Right lobe of liver (tissue), 6 donors: Measurements from ENCODE around the gene MISP3. TPM values are rescaled to one million over a fixed set of nuclear protein-coding genes. Genes with fewer than 3 reads are reported as not detected.

Experiments used
- ATAC-seq, 4 donors: fragments of 200-7000 bp; cut with Tn5 transposase; one replicate each; pipeline ENCODE4 v1.9.1; 2020; ENCODE audit warnings: mild to moderate bottlenecking in 4 of 4, moderate library complexity in 4 of 4
- DNase-seq, 3 donors: peaks; one replicate each; pipeline ENCODE4 v3.0.0-alpha.2; 2020
- H3K27ac ChIP-seq, 3 donors: fragments of 200-600 bp; one replicate each; pipeline ENCODE4 v1.8.0; 2022
- H3K27me3 ChIP-seq, 2 donors: fragments of 200-600 bp; one replicate each; pipeline ENCODE4 v1.8.0; 2022
- H3K36me3 ChIP-seq, 4 donors: fragments of 200-600 bp; sonication (generic) in 1 of 4; one replicate each; pipeline versions ENCODE4 v1.5.1 to v1.8.0; 2017 to 2022; ENCODE audit warnings: control low read depth in 1 of 4
- H3K4me1 ChIP-seq, 4 donors: fragments of 200-600 bp; sonication (generic) in 1 of 4; one replicate each; pipeline versions ENCODE4 v1.5.1 to v1.8.0; 2017 to 2022; ENCODE audit warnings: control low read depth in 1 of 4
- H3K4me3 ChIP-seq, 3 donors: fragments of 200-600 bp; one replicate each; pipeline ENCODE4 v1.8.0; 2022
- H3K9me3 ChIP-seq, 4 donors: fragments of 200-600 bp; sonication (generic) in 1 of 4; one replicate each; pipeline versions ENCODE4 v1.5.1 to v1.8.0; 2017 to 2022; ENCODE audit warnings: control low read depth in 1 of 4
- POLR2A ChIP-seq: fragments of 450-650 bp; IDR thresholded peaks from one replicate; pipeline ENCODE4 v1.6.1; 2017; ENCODE audit warnings: antibody characterized with exemption, mild to moderate bottlenecking
- WGBS: methylation state at CpG from one replicate; pipeline ENCODE4 v1.1.6; 2018; ENCODE audit warnings: low coverage, low lambda C conversion rate; ENCODE audit not compliant: insufficient coverage; ENCODE audit errors: missing lambda C conversion rate; 5-methylcytosine and 5-hydroxymethylcytosine counted together
- intact Hi-C, 2 donors: fragments of 100-400 bp; cut with DNase I; formaldehyde crosslinking; loops; one replicate each; pipeline versions ENCODE4 v1.11.2 to v1.14.1; 2022
- total RNA-seq, 6 experiments: library from RNA; depleted of rRNA in 2 of 6; stranded (reverse); fragments of >200 nt in 2 of 6; fragmentation: NEBNext Ultra II Directional in 3 of 6; extraction: Animal tissue kit (Norgen Biotek cat#: 25700) in 3 of 6; gene quantifications; one replicate each; pipeline versions ENCODE4 v1.1.0 to v1.2.4, GENCODE V29; 2016 to 2023
- TF ChIP-seq, protein P1 (sequence below), 4 donors: fragments of 200-600 bp in 3 of 4; fragments of 450-650 bp in 1 of 4; IDR thresholded peaks; one replicate each; pipeline versions ENCODE4 v1.5.1 to v1.8.0; 2016 to 2022; ENCODE audit warnings: antibody characterized with exemption in 4 of 4, mild to moderate bottlenecking in 2 of 4
- donor health status: DM: no; HTN: yes; CAD: no.
- donor health status: DM: no; HTN: no; CAD: no.
- donor health status: DM: no; HTN: no; CAD: no.
- donor health status: DM: no; HTN: yes; CAD: no.
- donor health status: DM: no; HTN: yes; CAD: no.

Gene MISP3
- total RNA-seq, 6 experiments from 2014 or later: 3.6 to 12.0 (median 6.1) TPM

DNA sequence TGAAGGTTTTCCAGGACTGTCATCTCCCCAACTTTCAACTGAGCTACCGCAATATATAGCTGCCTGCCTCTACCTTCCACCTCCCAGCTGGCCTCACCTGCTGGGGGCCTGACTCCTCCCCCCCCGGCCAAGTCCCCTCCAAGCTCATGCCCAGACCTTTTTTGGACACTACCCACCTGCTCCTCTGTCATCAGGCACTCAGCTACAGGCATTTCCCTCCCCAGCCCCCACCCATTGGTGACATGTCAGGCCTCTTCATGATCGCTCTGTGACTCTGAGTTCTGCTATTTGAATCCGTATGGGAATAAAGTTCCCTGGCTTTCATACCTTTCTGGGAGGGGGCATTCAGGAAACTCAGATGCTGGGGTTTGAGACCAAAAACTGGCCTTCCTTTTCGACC is 43.2 kb downstream of the MISP3 start:
- TF ChIP-seq, protein P1, sequence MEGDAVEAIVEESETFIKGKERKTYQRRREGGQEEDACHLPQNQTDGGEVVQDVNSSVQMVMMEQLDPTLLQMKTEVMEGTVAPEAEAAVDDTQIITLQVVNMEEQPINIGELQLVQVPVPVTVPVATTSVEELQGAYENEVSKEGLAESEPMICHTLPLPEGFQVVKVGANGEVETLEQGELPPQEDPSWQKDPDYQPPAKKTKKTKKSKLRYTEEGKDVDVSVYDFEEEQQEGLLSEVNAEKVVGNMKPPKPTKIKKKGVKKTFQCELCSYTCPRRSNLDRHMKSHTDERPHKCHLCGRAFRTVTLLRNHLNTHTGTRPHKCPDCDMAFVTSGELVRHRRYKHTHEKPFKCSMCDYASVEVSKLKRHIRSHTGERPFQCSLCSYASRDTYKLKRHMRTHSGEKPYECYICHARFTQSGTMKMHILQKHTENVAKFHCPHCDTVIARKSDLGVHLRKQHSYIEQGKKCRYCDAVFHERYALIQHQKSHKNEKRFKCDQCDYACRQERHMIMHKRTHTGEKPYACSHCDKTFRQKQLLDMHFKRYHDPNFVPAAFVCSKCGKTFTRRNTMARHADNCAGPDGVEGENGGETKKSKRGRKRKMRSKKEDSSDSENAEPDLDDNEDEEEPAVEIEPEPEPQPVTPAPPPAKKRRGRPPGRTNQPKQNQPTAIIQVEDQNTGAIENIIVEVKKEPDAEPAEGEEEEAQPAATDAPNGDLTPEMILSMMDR (IDR thresholded peaks at IDR 0.05): no peak
- TF ChIP-seq POLR2A: no peak
- Histone ChIP-seq H3K4me3 (no peak overlapping the region), H3K27me3 (no peaks in the 10 kb centered on the region), H3K27ac (peak overlapping the region in 2 of 3 donors; percentile 7 to 43), H3K36me3 (no peaks in the 10 kb centered on the region), H3K4me1 (peaks cover 0 to 57% (median 29%) of the 10 kb centered on the region in 4 donors), H3K9me3 (no peaks in the 10 kb centered on the region)
- WGBS: 68% methylated on average over 5 of the region's 5 CpGs
- DNase-seq: no peak
- intact Hi-C loops: no loop called here
- ATAC-seq: no peak

DNA sequence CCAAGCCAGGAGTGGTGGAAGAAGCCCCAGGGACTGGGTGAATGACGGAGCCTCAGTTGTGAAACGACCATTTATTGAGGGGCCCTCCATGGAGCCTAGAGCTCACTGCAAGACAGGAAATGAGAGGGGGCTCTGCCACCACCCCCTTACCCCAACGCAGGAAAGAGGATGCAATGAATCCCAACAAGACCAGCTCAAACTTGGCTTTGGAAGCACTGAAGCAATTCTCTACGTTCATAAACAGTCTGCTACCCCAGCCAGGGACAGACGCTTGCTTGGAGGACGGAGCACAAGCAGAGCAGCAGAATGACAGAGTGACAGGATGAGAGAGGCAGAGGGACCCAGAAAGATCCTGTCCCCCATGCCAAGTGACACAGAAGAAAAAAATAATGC is 43.9 kb downstream of the MISP3 start:
- H3K27me3 ChIP-seq: no peaks in the 10 kb centered on the region
- no peak for DNase-seq
- H3K27ac ChIP-seq: peak overlapping the region in 2 of 3 donors; percentile 43 to 66
- peaks cover 0 to 57% (median 29%) of the 10 kb centered on the region in 4 donors for H3K4me1 ChIP-seq
- ATAC-seq: no peak
- WGBS: 6% methylated on average over 4 of the region's 6 CpGs
- H3K9me3 ChIP-seq: no peaks in the 10 kb centered on the region
- intact Hi-C loops: no loop called here
- no peaks in the 10 kb centered on the region for H3K36me3 ChIP-seq
- no peak for TF ChIP-seq POLR2A
- TF ChIP-seq, protein P1 (IDR thresholded peaks at IDR 0.05): no peak
- H3K4me3 ChIP-seq: peak overlapping the region; percentile 78 to 94 (median 78)

DNA sequence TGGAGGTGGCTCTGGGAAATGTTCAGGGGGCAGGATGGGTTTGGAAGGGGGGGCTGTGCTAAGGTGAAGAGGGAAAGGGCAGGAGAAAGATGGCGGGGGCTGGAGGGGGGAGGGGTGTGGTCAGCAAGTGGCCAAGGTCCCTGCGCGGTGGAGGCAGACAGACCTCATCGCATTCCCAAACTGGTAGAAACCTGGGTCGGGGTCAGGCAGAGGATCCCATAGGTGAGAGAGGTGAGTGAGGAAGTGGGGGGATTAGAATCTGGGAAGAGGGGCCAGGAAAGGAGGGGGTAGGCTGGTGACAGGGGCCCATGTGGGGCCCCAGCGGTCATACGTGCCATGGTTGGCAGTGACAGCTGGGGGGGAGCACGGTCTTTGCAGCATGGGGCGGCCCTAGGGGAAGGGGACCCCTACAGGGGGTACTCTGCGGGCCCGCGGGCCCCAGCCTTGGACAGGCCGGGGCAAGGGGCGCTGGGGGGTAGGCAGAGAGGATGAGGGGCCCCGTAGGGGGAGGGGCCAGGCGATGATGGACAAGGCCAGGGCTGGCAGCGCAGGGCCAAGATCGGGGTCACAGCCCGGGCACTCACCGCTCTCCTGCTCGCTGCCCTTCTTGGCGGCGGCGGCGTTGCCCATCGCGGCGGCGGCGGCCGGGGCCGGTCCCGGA is 44.5 kb downstream of the MISP3 start:
- peak overlapping the region; percentile 78 to 94 (median 78) for H3K4me3 ChIP-seq
- no peaks in the 10 kb centered on the region for H3K36me3 ChIP-seq
- ATAC-seq (no peak), DNase-seq (peak in 2 of 3 donors; percentile 61 to 71)
- H3K27me3 ChIP-seq: no peaks in the 10 kb centered on the region
- H3K27ac ChIP-seq: peak overlapping the region; percentile 43 to 66 (median 44)
- intact Hi-C loops: no loop called here
- 0% methylated on average over 5 of the region's 33 CpGs for WGBS
- TF ChIP-seq POLR2A: no peak
- TF ChIP-seq, protein P1 (IDR thresholded peaks at IDR 0.05): no peak
- H3K4me1 ChIP-seq: peaks cover 0 to 57% (median 29%) of the 10 kb centered on the region in 4 donors
- no peaks in the 10 kb centered on the region for H3K9me3 ChIP-seq

DNA sequence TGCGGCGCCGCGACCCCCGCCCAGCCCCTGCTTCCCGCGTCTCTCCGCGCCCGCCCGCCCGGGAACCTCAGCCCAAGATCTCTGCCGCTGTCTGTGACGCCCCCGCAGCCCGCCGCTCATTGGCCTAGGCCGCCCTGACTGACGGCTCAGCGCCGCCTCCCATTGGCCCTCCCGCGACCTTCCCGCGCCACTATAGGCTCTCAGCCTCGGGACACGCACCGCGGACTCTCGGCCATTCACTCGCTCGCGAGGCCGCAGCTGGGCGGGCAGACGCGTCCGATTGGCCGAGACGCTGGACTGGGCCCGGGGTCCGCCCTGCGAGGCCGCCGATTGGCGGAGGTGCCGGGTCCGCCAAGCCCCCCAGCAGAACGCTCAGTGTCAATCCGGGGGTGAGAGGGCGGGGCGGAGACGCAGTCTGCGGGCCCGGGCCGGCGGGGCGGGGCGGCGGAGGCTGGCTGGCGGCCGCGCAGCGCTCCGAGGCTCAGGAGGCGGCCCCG is 45.1 kb downstream of the MISP3 start, which contains the start of gene PRKACA:
PRKACA (minus strand) TSS at position 95 of the 497 bp plus-strand sequence. CDS start 215 bp downstream, outside the sequence.
- no CpG with 5 or more reads among the region's 67 CpGs for WGBS
- Histone ChIP-seq H3K36me3 (no peaks in the 10 kb centered on the region), H3K4me3 (peak within 1 kb of the TSS; percentile 78 to 94 (median 78)), H3K27me3 (no peaks in the 10 kb centered on the region), H3K9me3 (no peaks in the 10 kb centered on the region), H3K4me1 (peaks cover 0 to 50% (median 22%) of the 10 kb centered on the region in 4 donors), H3K27ac (peak within 1 kb of the TSS; percentile 94 to 98 (median 98))
- DNase-seq (peak; percentile 100), ATAC-seq (peak; percentile 81 to 94 (median 85))
- TF ChIP-seq POLR2A: no peak
- TF ChIP-seq, protein P1 (IDR thresholded peaks at IDR 0.05): no peak
- intact Hi-C loops: no loop called here
